A549 (cell line): ENCODE measurements around the gene CUTA. TPM values are rescaled to one million over a fixed set of nuclear protein-coding genes. Genes with fewer than 3 reads are reported as not detected.

ENCODE experiments used
- ATAC-seq, 2 experiments: fragments of 200-7000 bp in 1 of 2; fragments of >200 bp in 1 of 2; cut with Nextera tagmentation in 1 of 2; cut with Tn5 transposase in 1 of 2; 3 replicates each; pipeline versions ENCODE4 v1.8.0 to v1.9.1; 2018 to 2020; ENCODE audit warnings: mild to moderate bottlenecking in 1 of 2, moderate library complexity in 1 of 2
- CTCF ChIA-PET: fragments of 300-600 bp; sonication (Branson Sonifier 250); formaldehyde crosslinking; extraction: SDS; loops from one replicate; lab custom pipeline; 2021; ENCODE audit warnings: antibody characterized with exemption, inconsistent platforms; lab: Yijun Ruan, JAX
- POLR2A ChIA-PET: fragments of 350-600 bp; formaldehyde crosslinking; extraction: SDS; loops from one replicate; lab custom pipeline; 2021; ENCODE audit warnings: antibody characterized with exemption, inconsistent platforms; lab: Yijun Ruan, JAX
- DNase-seq, 2 experiments: peaks; one replicate each; pipeline versions ENCODE4 v3.0.0 to v3.0.0-alpha.2; 2011 to 2016; ENCODE audit warnings: low read depth in 1 of 2, low spot score in 1 of 2
- FAIRE-seq: peaks from 2 replicates; lab custom pipeline; 2011; peaks lifted over from hg19 to GRCh38; lab: Jason Lieb, UNC
- H3K27ac ChIP-seq, 2 experiments: fragments of >200 bp; sonication (Bioruptor Twin); formaldehyde crosslinking; 3 replicates each; pipeline ENCODE4 v1.5.1; 2016 to 2017
- H3K4me1 ChIP-seq: fragments of >200 bp; sonication (Bioruptor Twin); formaldehyde crosslinking; 3 replicates; pipeline ENCODE4 v1.6.1; 2016
- H3K4me2 ChIP-seq: fragments of >200 bp; sonication (Bioruptor Twin); formaldehyde crosslinking; 3 replicates; pipeline ENCODE4 v1.6.1; 2016
- H3K4me3 ChIP-seq: fragments of >200 bp; sonication (Bioruptor Twin); formaldehyde crosslinking; 3 replicates; pipeline ENCODE4 v1.5.1; 2016
- H3K9me3 ChIP-seq: fragments of >200 bp; sonication (Bioruptor Twin); formaldehyde crosslinking; 3 replicates; pipeline ENCODE4 v1.6.1; 2016
- ATOH8 ChIP-seq: fragments of 250-450 bp; sonication (Bioruptor Pico); IDR thresholded peaks from 2 replicates; pipeline ENCODE4 v1.5.0; 2020; ENCODE audit warnings: low read depth, mild to moderate bottlenecking, moderate library complexity
- BCL3 ChIP-seq: fragments of >200 bp; sonication (Bioruptor Twin); formaldehyde crosslinking; IDR thresholded peaks from 3 replicates; pipeline ENCODE4 v1.6.1; 2016
- CEBPB ChIP-seq, 2 experiments: fragments of >200 bp in 1 of 2; sonication (Bioruptor Twin) in 1 of 2; formaldehyde crosslinking in 1 of 2; IDR thresholded peaks; 2 replicates each; pipeline ENCODE4 v1.6.1; 2012 to 2016
- CHD2 ChIP-seq: fragments of 150-350 bp; IDR thresholded peaks from 2 replicates; pipeline ENCODE4 v1.6.1; 2014; ENCODE audit warnings: low read length; ENCODE audit not compliant: partially characterized antibody
- EHF ChIP-seq: fragments of 250-450 bp; sonication (Bioruptor Pico); IDR thresholded peaks from 2 replicates; pipeline ENCODE4 v1.5.0; 2020; ENCODE audit warnings: mild to moderate bottlenecking
- ELK1 ChIP-seq: fragments of 150-350 bp; IDR thresholded peaks from 2 replicates; pipeline ENCODE4 v1.6.1; 2014; ENCODE audit warnings: low read depth, mild to moderate bottlenecking, low read length
- EP300 ChIP-seq, 2 experiments: fragments of >200 bp; sonication (Bioruptor Twin); formaldehyde crosslinking; IDR thresholded peaks; 2 replicates in 1 of 2; 3 replicates in 1 of 2; pipeline ENCODE4 v1.6.1; 2016 to 2017
- FOSB ChIP-seq: fragments of 250-450 bp; sonication (Bioruptor Pico); IDR thresholded peaks from 2 replicates; pipeline ENCODE4 v1.5.0; 2020; ENCODE audit warnings: mild to moderate bottlenecking, moderate library complexity
- FOSL2 ChIP-seq, 2 experiments: fragments of 450-650 bp in 1 of 2; fragments of >200 bp in 1 of 2; sonication (Bioruptor Twin) in 1 of 2; formaldehyde crosslinking; IDR thresholded peaks; 2 replicates each; pipeline versions ENCODE4 v1.5.0 to v1.6.1; 2016 to 2020; ENCODE audit warnings: mild to moderate bottlenecking in 1 of 2, moderate library complexity in 1 of 2
- FOXS1 ChIP-seq: fragments of 250-450 bp; sonication (Bioruptor Pico); IDR thresholded peaks from 2 replicates; pipeline ENCODE4 v1.5.0; 2020; ENCODE audit warnings: mild to moderate bottlenecking, moderate library complexity
- HES2 ChIP-seq: fragments of >200 bp; sonication (Bioruptor Twin); formaldehyde crosslinking; IDR thresholded peaks from 2 replicates; pipeline ENCODE4 v1.6.1; 2016
- JUNB ChIP-seq: fragments of >200 bp; sonication (Bioruptor Twin); formaldehyde crosslinking; IDR thresholded peaks from 2 replicates; pipeline ENCODE4 v1.6.1; 2016
- MAX ChIP-seq: IDR thresholded peaks from 2 replicates; pipeline ENCODE4 v1.6.1; 2012
- MAZ ChIP-seq: fragments of 150-350 bp; IDR thresholded peaks from 2 replicates; pipeline ENCODE4 v1.6.1; 2014; ENCODE audit warnings: antibody characterized with exemption, low read depth, low read length, borderline replicate concordance
- NFE2L2 ChIP-seq: fragments of 150-350 bp; conservative IDR thresholded peaks from 2 replicates; pipeline ENCODE4 v1.6.1; 2014; ENCODE audit warnings: low read length
- NPAS2 ChIP-seq: fragments of 250-450 bp; sonication (Bioruptor Pico); IDR thresholded peaks from 2 replicates; pipeline ENCODE4 v1.8.0; 2022; ENCODE audit warnings: mild to moderate bottlenecking, moderate library complexity, borderline replicate concordance
- PHF8 ChIP-seq: fragments of 200-600 bp; sonication (generic); IDR thresholded peaks from 2 replicates; pipeline ENCODE4 v1.6.1; 2016; ENCODE audit warnings: low read depth, mild to moderate bottlenecking, antibody characterized with exemption, moderate library complexity, borderline replicate concordance
- RARB ChIP-seq: fragments of 250-450 bp; sonication (Bioruptor Pico); IDR thresholded peaks from 2 replicates; pipeline ENCODE4 v1.8.0; 2021; ENCODE audit warnings: mild to moderate bottlenecking, moderate library complexity
- REST ChIP-seq: fragments of 200-600 bp; sonication (generic); IDR thresholded peaks from 2 replicates; pipeline ENCODE4 v1.6.1; 2016; ENCODE audit warnings: antibody characterized with exemption, mild to moderate bottlenecking, moderate library complexity
- RFX5 ChIP-seq: fragments of 450-650 bp; IDR thresholded peaks from 2 replicates; pipeline ENCODE4 v1.7.1; 2014; ENCODE audit warnings: antibody characterized with exemption, mild to moderate bottlenecking, moderate library complexity
- RNF2 ChIP-seq: fragments of 200-600 bp; sonication (generic); IDR thresholded peaks from 2 replicates; pipeline ENCODE4 v1.6.1; 2016; ENCODE audit warnings: low read depth, mild to moderate bottlenecking, antibody characterized with exemption, moderate library complexity, borderline replicate concordance
- ZC3H11A ChIP-seq: fragments of 450-650 bp; IDR thresholded peaks from 2 replicates; pipeline ENCODE4 v1.6.1; 2014; ENCODE audit warnings: antibody characterized with exemption, mild to moderate bottlenecking
- WGBS: methylation state at CpG from one replicate; pipeline ENCODE4 v1.1.6; 2017; ENCODE audit errors: missing lambda C conversion rate; 5-methylcytosine and 5-hydroxymethylcytosine counted together
- polyA plus RNA-seq, 4 experiments: library from polyadenylated mRNA; depleted of rRNA in 3 of 4; stranded (reverse); fragments of >200 nt; fragmentation: RNase III in 1 of 4; extraction: RNeasy Plus Mini Kit Qiagen cat#74134 plus additional on column Dnase treatment in 1 of 4; gene quantifications; 2 replicates in 3 of 4; 3 replicates in 1 of 4; pipeline ENCODE4 v1.2.3, GENCODE V29; 2011 to 2017

Gene CUTA
- polyA plus RNA-seq, 2 of the 4 experiments (the other 2 are of a cell fraction), result 98.9 to 175 TPM

GRCh38 chr6:33452496-33452895, 34.6 kb upstream of the CUTA start:
- Histone ChIP-seq H3K27ac (no peak overlapping the region), H3K4me2 (no peak overlapping the region), H3K4me3 (no peak overlapping the region), H3K4me1 (peaks cover 10% of the 10 kb centered on the region; the same call in 2 of the 3 replicates), H3K9me3 (no peaks in the 10 kb centered on the region)
- WGBS, result 80% methylated on average over 1 of the region's 4 CpGs
- POLR2A ChIA-PET, result interaction anchor here (0.7 kb wide), 1 partner anchor 171 kb away, joined by 4 read pairs; no protein-coding TSS in a partner anchor
- DNase-seq (no peak), FAIRE-seq (no peak), ATAC-seq (no peak)
- no peak for TF ChIP-seq NFE2L2
- TF ChIP-seq FOSL2 (IDR thresholded peaks at IDR 0.05), result no peak
- no peak for TF ChIP-seq FOSL2 (CRISPR knock-in tag; IDR thresholded peaks at IDR 0.05)
- no peak for TF ChIP-seq ATOH8 (CRISPR knock-in tag)
- no peak for TF ChIP-seq PHF8
- no peak for TF ChIP-seq HES2
- TF ChIP-seq CEBPB (IDR thresholded peaks at IDR 0.05), result no peak
- no peak for TF ChIP-seq MAZ
- no peak for TF ChIP-seq REST
- no peak for TF ChIP-seq JUNB
- TF ChIP-seq BCL3, result no peak
- no peak for TF ChIP-seq CHD2
- no peak for TF ChIP-seq RNF2
- TF ChIP-seq EP300 (IDR thresholded peaks at IDR 0.05), result no peak
- TF ChIP-seq MAX, result no peak
- TF ChIP-seq RARB, result no peak
- no peak for TF ChIP-seq FOXS1 (CRISPR knock-in tag)
- no peak for TF ChIP-seq EHF (CRISPR knock-in tag)
- no peak for TF ChIP-seq ELK1
- CTCF ChIA-PET, result no interaction called here

- POLR2A ChIA-PET, result no interaction called here
- WGBS, result 97% methylated on average over 14 of the region's 15 CpGs
Measured at GRCh38 chr6:33451606-33452005, 33.7 kb upstream of the CUTA start.

More at GRCh38 chr6:33451606-33452005, 33.7 kb upstream of the CUTA start:
- CTCF ChIA-PET, result interaction anchor here (1.0 kb wide), 1 partner anchor 249 kb away, joined by 3 read pairs; no protein-coding TSS in a partner anchor
- FAIRE-seq (no peak), ATAC-seq (no peak), DNase-seq (no peak)
- H3K4me3 ChIP-seq, result no peak overlapping the region
- H3K4me1 ChIP-seq, result peaks cover 10% of the 10 kb centered on the region; the same call in 2 of the 3 replicates
- no peak overlapping the region for H3K27ac ChIP-seq
- no peak overlapping the region for H3K4me2 ChIP-seq
- TF ChIP-seq NPAS2, result no peak
- no peak for TF ChIP-seq ZC3H11A
- TF ChIP-seq RFX5, result no peak
- TF ChIP-seq FOSB, result no peak
- H3K9me3 ChIP-seq, result no peaks in the 10 kb centered on the region
